GM12874 (cell line): Measurements from ENCODE around the gene CPA3.

ENCODE experiments used
- TF ChIP-seq, protein P1 (sequence below): IDR thresholded peaks from 2 replicates; pipeline ENCODE4 v1.5.1; 2011; ENCODE audit warnings: low read depth, mild to moderate bottlenecking, control low read depth, low read length, moderate library complexity; ENCODE audit not compliant: insufficient read depth

The CPA3 gene

DNA sequence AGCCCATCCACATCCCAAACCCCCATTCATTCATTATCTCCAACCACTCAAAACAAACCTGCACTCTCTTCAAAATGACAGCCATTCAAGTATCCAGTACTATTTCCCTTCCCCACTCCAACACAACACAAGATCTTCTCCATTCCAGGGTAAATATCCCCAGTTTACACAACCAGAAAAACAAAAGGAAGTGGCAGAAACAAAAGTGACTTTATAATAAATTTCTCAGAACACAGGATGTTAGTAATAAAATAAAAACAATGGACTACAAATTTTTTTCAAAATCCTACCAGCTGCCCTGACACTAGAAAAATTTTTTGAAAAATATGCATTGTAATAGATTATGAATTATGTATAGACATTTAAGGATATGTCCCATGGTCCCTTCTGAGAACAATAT is 14.2 kb downstream of the CPA3 start:
- TF ChIP-seq, protein P1, sequence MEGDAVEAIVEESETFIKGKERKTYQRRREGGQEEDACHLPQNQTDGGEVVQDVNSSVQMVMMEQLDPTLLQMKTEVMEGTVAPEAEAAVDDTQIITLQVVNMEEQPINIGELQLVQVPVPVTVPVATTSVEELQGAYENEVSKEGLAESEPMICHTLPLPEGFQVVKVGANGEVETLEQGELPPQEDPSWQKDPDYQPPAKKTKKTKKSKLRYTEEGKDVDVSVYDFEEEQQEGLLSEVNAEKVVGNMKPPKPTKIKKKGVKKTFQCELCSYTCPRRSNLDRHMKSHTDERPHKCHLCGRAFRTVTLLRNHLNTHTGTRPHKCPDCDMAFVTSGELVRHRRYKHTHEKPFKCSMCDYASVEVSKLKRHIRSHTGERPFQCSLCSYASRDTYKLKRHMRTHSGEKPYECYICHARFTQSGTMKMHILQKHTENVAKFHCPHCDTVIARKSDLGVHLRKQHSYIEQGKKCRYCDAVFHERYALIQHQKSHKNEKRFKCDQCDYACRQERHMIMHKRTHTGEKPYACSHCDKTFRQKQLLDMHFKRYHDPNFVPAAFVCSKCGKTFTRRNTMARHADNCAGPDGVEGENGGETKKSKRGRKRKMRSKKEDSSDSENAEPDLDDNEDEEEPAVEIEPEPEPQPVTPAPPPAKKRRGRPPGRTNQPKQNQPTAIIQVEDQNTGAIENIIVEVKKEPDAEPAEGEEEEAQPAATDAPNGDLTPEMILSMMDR = no peak

DNA sequence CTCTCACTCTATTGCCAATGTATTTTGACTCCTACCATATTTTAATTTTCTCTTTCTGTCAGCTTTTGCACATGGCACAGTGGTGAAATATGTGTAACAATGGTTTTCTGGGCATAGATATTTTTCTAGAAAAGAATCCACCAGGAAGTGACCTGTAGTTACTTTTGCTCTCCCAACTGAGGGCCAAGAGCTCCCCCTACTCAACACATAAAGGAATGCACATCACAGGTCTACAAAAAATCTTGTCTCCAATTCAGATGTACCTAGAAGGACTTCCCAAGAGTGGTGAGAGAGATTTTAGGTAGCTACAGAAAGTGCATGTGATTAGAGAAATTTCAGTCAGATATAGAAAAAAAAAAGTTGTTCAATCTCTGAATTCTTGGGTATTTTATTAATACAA is 15.6 kb downstream of the CPA3 start:
- TF ChIP-seq, protein P1 = no peak

DNA sequence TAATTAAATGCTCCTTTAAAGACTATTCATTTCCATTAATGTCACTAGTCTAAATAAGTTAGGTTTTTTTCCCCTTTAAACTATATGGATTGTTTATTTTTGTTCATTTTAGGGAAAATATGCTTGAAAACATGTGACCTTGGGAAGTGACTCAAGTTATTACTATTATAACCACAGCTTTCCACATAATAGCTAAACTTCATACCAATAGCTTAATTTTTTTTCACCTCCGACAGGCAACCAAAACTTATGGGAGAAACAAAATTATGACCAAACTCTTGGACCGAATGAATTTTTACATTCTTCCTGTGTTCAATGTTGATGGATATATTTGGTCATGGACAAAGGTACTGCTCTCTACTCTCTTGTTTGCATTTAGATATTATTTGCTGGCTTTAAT is 16.2 kb downstream of the CPA3 start:
- TF ChIP-seq, protein P1 = no peak

DNA sequence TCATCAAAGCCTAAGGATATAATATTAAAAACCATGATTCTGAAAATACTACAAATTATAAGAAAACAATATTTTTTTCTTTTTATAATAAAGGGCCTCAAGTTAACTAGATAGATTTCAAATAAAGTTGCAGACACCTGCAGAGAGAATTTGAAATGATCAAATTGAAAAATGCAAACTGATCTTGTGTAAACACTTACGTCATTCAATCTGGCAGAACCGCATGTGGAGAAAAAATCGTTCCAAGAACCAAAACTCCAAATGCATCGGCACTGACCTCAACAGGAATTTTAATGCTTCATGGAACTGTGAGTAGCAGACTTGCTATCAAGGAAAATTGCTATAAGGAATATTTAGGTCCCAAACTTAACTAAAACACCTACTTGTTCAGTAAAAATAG is 17.2 kb downstream of the CPA3 start:
- TF ChIP-seq, protein P1 = no peak

DNA sequence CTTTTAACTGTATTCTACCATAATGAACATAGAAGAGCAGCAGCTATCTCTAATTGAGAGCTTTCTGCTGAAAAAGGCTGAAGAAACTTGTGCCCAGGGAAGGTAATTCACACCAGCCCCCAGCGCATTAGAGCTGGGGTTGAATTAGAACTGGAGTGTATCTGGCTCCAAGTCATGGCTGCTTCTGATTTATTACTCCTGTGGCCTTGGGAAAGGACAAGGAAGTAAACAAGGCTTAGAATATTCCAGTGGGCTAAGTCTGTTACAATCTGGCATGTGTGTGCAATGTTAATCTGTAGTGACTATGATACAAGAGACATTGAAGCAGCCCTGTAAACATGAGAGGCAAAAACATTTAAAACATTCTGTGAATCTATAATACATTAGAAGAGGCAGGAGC is 18.1 kb downstream of the CPA3 start:
- TF ChIP-seq, protein P1 = no peak

DNA sequence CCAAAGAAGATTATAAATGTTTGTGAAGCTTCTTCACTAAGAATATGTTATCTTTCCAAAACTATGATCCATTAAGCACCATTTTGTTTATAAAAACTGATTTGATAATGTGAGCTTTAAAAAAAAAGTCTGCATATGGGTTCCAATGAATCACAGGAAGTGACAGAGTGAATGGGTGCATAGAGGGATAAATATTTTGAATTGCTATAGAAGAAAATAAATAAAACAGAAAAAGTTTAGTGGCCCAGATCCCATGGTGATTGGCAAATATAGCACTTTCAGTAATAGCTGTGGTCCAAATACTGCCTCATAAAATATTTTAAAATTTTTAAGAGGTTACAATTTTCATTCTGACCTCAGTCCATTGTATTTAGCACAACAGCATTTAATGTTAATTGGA is 19.2 kb downstream of the CPA3 start:
- TF ChIP-seq, protein P1 = no peak

DNA sequence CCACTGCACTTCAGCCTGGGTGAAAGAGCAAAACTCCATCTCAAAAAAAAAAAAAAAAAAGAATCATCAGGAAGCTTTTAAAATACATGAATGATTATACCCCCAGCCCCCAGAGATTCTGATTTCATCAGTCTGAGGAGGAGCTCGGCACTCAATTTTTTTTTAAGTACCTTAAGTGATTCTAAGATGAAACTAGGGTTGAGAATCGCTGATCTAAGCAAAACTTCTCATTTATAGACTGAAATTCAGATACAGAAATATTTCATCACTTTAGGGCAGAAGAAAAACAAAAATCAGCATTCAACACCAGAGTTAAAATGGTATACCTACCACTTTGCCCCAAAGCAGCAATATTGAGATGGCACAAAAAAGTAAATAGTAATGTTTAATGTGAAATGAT is 24.7 kb downstream of the CPA3 start:
- TF ChIP-seq, protein P1 = no peak

DNA sequence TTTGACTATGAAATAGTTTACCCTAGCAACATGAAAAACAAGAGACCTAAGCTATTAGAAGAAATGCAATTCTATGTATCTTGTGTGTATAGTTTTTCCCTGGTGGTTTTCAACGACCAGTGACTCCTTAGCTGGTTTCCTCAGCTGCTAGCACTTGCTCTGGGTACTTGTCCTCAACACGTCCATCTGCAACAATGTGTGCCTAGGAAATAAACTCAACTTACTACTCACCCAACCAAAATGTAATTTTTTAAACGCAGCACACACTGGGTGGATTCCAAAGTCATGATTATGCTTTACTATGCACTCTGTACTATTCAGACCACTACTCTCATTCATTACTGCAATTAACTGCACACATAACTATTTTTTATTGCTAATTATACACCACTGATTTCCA is 31.0 kb downstream of the CPA3 start:
- TF ChIP-seq, protein P1 = no peak
